Fibroblast of villous mesenchyme (primary cell): Measurements from ENCODE around the gene RBM43. TPM values are rescaled to one million over a fixed set of nuclear protein-coding genes. Genes with fewer than 3 reads are reported as not detected.

Source experiments
- DNase-seq: peaks from one replicate; pipeline ENCODE4 v3.0.0-alpha.2; 2010; ENCODE audit warnings: low read depth
- H3K4me3 ChIP-seq: 2 replicates; pipeline ENCODE4 v1.5.1; 2011; ENCODE audit warnings: low read depth, mild to moderate bottlenecking, low read length
- total RNA-seq: library from RNA; depleted of rRNA; stranded (reverse); fragments of >200 nt; gene quantifications from 2 replicates; pipeline ENCODE4 v1.2.3, GENCODE V29; 2012
- TF ChIP-seq, protein P1 (sequence below): IDR thresholded peaks from 2 replicates; pipeline ENCODE4 v1.5.1; 2012; ENCODE audit warnings: low read depth, mild to moderate bottlenecking, low read length; ENCODE audit not compliant: insufficient read depth

Gene RBM43
- total RNA-seq, 1 donor = 4.7 TPM

DNA sequence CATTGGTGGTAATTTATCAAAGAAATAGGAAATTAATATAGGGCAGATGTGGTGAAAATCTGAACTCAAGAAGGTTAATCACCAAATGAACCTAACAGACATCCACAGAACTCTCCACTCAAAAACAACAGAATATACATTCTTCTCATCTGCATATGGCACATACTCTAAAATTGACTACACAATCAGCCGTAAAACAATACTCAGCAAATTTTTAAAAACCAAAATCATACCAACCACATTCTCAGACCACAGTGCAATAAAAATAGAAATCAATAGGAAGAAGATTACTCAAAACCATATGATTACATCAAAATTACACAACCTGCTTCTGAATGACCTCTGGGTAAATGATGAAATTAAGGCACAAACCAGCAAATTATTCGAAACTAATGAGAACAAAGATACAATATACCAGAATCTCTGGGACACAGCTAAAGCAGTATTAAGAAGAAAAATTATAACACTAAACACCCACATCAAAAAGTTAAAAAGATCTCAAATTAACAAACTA, 31.0 kb downstream of the RBM43 start:
- no peak for DNase-seq
- no peak overlapping the region for H3K4me3 ChIP-seq
- TF ChIP-seq, protein P1, sequence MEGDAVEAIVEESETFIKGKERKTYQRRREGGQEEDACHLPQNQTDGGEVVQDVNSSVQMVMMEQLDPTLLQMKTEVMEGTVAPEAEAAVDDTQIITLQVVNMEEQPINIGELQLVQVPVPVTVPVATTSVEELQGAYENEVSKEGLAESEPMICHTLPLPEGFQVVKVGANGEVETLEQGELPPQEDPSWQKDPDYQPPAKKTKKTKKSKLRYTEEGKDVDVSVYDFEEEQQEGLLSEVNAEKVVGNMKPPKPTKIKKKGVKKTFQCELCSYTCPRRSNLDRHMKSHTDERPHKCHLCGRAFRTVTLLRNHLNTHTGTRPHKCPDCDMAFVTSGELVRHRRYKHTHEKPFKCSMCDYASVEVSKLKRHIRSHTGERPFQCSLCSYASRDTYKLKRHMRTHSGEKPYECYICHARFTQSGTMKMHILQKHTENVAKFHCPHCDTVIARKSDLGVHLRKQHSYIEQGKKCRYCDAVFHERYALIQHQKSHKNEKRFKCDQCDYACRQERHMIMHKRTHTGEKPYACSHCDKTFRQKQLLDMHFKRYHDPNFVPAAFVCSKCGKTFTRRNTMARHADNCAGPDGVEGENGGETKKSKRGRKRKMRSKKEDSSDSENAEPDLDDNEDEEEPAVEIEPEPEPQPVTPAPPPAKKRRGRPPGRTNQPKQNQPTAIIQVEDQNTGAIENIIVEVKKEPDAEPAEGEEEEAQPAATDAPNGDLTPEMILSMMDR = no peak

DNA sequence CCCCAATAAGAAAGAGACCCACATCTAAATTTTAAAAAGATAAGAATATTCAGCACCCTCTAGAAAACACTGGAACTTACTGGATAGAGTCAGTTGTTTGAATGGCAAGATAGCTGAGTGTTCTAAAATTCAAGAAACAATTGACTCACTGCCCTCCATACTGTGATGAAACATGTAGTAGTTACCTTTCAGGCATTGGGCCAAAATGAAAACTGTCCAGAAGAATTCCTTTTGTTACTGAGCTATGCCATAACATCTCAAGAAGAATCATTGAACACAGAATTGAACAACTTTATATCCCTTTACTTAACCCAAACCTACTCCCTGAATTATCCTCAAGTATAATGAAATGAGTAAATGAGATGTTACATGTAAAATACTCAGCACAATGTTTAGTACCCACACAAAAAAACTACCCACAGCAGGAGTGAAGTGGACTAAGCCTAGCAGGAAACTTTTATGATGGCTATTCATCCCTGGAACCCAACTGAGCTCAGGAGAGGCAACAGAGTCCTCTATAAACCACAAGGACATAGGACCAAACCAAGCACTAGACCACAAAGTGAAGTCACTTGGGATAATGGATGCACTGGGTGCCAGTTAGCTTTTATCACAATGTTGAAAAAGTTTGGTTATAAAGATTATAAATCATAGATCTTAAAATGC, 32.7 kb downstream of the RBM43 start:
- no peak overlapping the region for H3K4me3 ChIP-seq
- no peak for DNase-seq
- TF ChIP-seq, protein P1 = no peak

DNA sequence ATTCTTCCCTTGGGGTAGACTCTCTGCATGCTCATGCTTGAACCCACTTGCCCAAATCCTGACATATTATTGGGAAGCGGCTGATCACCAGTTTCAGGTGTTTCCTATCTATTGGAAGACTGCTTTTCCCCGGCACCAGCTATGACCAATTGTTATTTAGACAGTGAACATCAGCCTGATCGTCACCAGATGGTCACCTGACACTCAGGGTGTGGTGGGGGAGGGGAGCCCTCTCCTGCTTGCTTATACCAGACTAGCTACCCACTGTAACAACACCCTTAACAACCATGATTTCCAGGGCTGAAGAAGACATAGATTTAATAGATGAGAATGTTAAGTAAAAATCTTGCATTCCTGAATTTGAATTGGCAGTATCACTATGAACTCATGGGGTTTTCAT, 44.3 kb downstream of the RBM43 start:
- TF ChIP-seq, protein P1 = no peak
- DNase-seq = no peak
- H3K4me3 ChIP-seq = no peak overlapping the region

DNA sequence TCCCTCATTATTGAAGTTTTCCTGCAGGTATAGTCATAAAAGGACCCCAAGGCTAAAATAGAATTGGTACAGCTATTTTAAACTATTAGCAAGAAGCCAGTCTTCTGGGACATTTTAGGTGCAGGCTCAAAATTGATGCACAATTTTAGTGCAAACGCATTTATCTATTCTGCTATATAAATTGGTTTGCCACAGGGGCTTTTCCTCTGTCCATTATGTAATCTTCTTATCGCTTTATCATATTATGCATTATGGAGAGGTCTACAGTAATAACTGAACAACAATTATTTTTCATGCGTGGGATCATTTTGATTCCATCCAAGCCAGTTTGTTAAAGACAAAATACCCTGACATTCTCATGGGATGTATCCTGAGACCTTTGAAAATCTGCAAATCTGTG, 54.6 kb downstream of the RBM43 start:
- no peak overlapping the region for H3K4me3 ChIP-seq
- TF ChIP-seq, protein P1 = no peak
- DNase-seq = no peak

DNA sequence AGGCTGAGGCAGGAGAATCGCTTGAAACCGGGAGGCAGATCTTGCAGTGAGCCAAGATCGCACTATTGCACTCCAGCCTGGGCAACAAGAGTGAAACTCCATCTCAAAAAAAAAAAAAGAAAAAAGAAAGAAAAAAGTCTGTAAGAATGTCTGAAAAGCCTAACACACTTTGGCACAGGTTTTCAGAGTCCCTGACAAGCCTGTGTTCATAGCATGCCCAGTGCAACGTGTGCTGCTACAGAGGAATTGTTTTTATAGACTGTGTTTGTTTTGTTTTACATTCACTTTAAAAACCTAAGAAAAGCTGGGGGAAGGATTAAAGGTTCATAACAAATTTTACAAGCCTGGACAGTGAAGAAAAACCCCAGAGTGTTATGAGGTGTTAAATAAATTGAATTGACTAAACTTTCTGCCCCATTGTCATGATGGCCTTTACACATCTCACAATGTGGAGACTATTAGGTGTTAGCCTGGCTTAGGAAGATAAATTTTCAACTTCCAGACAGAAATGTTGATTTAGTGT, 55.2 kb downstream of the RBM43 start:
- no peak for DNase-seq
- TF ChIP-seq, protein P1 = no peak
- H3K4me3 ChIP-seq = no peak overlapping the region

DNA sequence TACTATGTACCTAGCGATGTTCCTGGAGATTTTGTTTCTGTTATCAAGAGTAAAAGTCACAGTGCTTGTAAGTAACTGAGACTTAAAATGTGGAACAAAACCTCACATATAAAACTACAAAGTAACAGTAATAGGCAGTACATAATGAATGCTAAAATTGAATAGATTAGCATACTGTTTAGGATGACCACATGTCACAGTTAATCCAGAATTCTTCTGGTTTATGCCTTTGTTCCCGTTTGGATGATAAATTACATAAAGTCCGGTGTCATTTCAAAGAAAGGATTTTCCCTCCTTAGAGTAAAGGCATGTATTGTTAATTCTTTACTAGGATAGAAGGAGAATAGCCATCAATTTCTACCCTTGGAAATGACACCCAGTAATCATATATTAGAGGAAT, 56.1 kb downstream of the RBM43 start:
- TF ChIP-seq, protein P1 = no peak
- no peak for DNase-seq
- no peak overlapping the region for H3K4me3 ChIP-seq
